ENCODE measurements around the gene COL28A1.

DNA sequence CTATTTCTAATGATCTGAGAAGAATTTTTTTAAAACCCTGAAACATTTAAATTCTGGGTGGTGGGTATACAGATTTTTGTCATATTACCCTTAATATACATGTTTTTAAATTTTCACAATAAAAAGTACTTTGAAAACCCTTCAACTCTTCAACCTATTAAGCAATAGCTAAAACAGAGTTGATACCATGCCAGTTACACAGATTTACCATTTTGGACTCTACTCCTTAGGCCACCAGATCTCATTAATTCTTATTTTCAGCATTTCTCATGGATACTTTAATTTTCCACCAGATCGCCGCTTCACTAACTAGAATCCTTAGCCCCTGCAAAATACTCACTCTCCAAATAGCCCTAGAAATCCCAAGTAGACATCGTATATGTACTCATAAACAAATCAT lies 12.7 kb upstream of the COL28A1 start:
- TF ChIP-seq POLR2AphosphoS5 (IDR thresholded peaks at IDR 0.05) (no peak), POLR2A (IDR thresholded peaks at IDR 0.05) (no peak)
- TF ChIP-seq, protein P1, sequence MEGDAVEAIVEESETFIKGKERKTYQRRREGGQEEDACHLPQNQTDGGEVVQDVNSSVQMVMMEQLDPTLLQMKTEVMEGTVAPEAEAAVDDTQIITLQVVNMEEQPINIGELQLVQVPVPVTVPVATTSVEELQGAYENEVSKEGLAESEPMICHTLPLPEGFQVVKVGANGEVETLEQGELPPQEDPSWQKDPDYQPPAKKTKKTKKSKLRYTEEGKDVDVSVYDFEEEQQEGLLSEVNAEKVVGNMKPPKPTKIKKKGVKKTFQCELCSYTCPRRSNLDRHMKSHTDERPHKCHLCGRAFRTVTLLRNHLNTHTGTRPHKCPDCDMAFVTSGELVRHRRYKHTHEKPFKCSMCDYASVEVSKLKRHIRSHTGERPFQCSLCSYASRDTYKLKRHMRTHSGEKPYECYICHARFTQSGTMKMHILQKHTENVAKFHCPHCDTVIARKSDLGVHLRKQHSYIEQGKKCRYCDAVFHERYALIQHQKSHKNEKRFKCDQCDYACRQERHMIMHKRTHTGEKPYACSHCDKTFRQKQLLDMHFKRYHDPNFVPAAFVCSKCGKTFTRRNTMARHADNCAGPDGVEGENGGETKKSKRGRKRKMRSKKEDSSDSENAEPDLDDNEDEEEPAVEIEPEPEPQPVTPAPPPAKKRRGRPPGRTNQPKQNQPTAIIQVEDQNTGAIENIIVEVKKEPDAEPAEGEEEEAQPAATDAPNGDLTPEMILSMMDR (IDR thresholded peaks at IDR 0.05): no peak

Data from prostate gland (tissue), 2 donors.